Panc1 (cell line): ENCODE measurements around the gene KLF17.

Experiments
- CTCF ChIP-seq: fragments of 450-650 bp; IDR thresholded peaks from 2 replicates; pipeline ENCODE4 v1.5.1; 2017; ENCODE audit warnings: mild to moderate bottlenecking
- POLR2AphosphoS5 ChIP-seq: IDR thresholded peaks from 2 replicates; pipeline ENCODE4 v1.6.1; 2012; ENCODE audit warnings: mild to moderate bottlenecking, low read depth, low read length, moderate library complexity
- REST ChIP-seq, 2 experiments: IDR thresholded peaks; 2 replicates each; pipeline ENCODE4 v1.6.1; 2011 to 2012; ENCODE audit warnings: low read depth in 2 of 2, control low read depth in 1 of 2, low read length in 1 of 2, mild to moderate bottlenecking in 1 of 2, moderate library complexity in 1 of 2; ENCODE audit not compliant: insufficient read depth in 1 of 2

- TF ChIP-seq CTCF (no peak), POLR2AphosphoS5 (no peak), REST (IDR thresholded peaks at IDR 0.05; ENCODE audit: insufficient read depth in 1 of 2, low read depth in 2 of 2, low read length in 1 of 2) (no peak)
Observed at GRCh38 chr1:44073528-44073927, 45.1 kb upstream of the KLF17 start.
